K562 (cell line): ENCODE data around the gene CEND1. TPM values are rescaled to one million over a fixed set of nuclear protein-coding genes. Genes with fewer than 3 reads are reported as not detected.

Source experiments
- EP400 ChIP-seq: fragments of 450-650 bp; IDR thresholded peaks from 2 replicates; pipeline ENCODE4 v1.6.1; 2017; ENCODE audit warnings: antibody characterized with exemption, mild to moderate bottlenecking, moderate library complexity
- ERF ChIP-seq: fragments of 450-650 bp; formaldehyde crosslinking; IDR thresholded peaks from 2 replicates; pipeline ENCODE4 v1.4.0; 2020; ENCODE audit warnings: mild to moderate bottlenecking, mixed read lengths
- FOXP1 ChIP-seq: sonication (generic); formaldehyde crosslinking; IDR thresholded peaks from 2 replicates; pipeline ENCODE4 v1.8.0; 2022; ENCODE audit warnings: mild to moderate bottlenecking, missing genetic modification reagents
- MYBL2 ChIP-seq, 2 experiments: fragments of 450-650 bp in 1 of 2; sonication (generic) in 1 of 2; formaldehyde crosslinking in 1 of 2; IDR thresholded peaks; 2 replicates each; pipeline versions ENCODE4 v1.6.1 to v1.8.1; 2017 to 2022; ENCODE audit warnings: borderline replicate concordance in 1 of 2, inconsistent platforms in 1 of 2, low read depth in 1 of 2, mild to moderate bottlenecking in 1 of 2, missing genetic modification reagents in 1 of 2, moderate library complexity in 1 of 2
- NEUROD1 ChIP-seq: fragments of 150-350 bp; IDR thresholded peaks from 2 replicates; pipeline ENCODE4 v1.6.1; 2014; ENCODE audit warnings: borderline replicate concordance, low read length, low read depth; ENCODE audit not compliant: partially characterized antibody
- NFRKB ChIP-seq: fragments of 450-650 bp; IDR thresholded peaks from 2 replicates; pipeline ENCODE4 v1.6.1; 2016; ENCODE audit warnings: low read depth
- POLR2B ChIP-seq: fragments of 450-650 bp; IDR thresholded peaks from 2 replicates; pipeline ENCODE4 v1.6.1; 2018; ENCODE audit warnings: low read depth; ENCODE audit not compliant: partially characterized antibody
- RBM17 ChIP-seq: fragments of 200-400 bp; formaldehyde crosslinking; IDR thresholded peaks from 2 replicates; pipeline ENCODE4 v1.6.1; 2017; ENCODE audit warnings: low read depth, mild to moderate bottlenecking, low read length, borderline replicate concordance
- RBM34 ChIP-seq: fragments of 200-400 bp; formaldehyde crosslinking; IDR thresholded peaks from 2 replicates; pipeline ENCODE4 v1.6.1; 2018; ENCODE audit warnings: low read length, borderline replicate concordance; ENCODE audit not compliant: insufficient read depth
- SMAD1 ChIP-seq: fragments of 150-350 bp; IDR thresholded peaks from 2 replicates; pipeline ENCODE4 v1.6.1; 2014; ENCODE audit warnings: low read length, low read depth; ENCODE audit not compliant: partially characterized antibody
- ZC3H4 ChIP-seq: sonication (generic); formaldehyde crosslinking; IDR thresholded peaks from 2 replicates; pipeline ENCODE4 v1.9.0; 2021; ENCODE audit warnings: missing genetic modification reagents, borderline replicate concordance
- ZNF232 ChIP-seq: sonication (generic); formaldehyde crosslinking; IDR thresholded peaks from 2 replicates; pipeline ENCODE4 v1.8.0; 2022; ENCODE audit warnings: mild to moderate bottlenecking, missing genetic modification reagents
- ZNF324 ChIP-seq: fragments of 250-450 bp; sonication (Bioruptor Pico); IDR thresholded peaks from 2 replicates; pipeline ENCODE4 v1.4.0; 2020; ENCODE audit warnings: mild to moderate bottlenecking
- polyA plus RNA-seq, 8 experiments: library from polyadenylated mRNA; depleted of rRNA in 4 of 8; stranded (reverse) in 5 of 8; unstranded in 3 of 8; fragments of >200 nt; fragmentation: Nextera tagmentation in 2 of 8; fragmentation: Illumina TruSeq in 1 of 8; extraction: Ambion mirVana in 2 of 8; extraction: Trizol in 1 of 8; gene quantifications; 2 replicates each; pipeline versions ENCODE4 v1.2.1 to v1.2.3, GENCODE V29; 2011 to 2014; ENCODE audit warnings: inconsistent platforms in 1 of 8, missing spikeins in 1 of 8
- total RNA-seq, 7 experiments: library from RNA; depleted of rRNA in 6 of 7; stranded (reverse); fragments of >200 nt in 6 of 7; fragmentation: Illumina TruSeq in 2 of 7; extraction: Trizol in 2 of 7; gene quantifications; 2 replicates each; pipeline versions ENCODE4 v1.2.1 to v1.2.3, GENCODE V29; 2011 to 2021; ENCODE audit warnings: low replicate concordance in 1 of 7
- TF ChIP-seq, protein P1 (sequence below), 2 experiments: fragments of 450-650 bp; IDR thresholded peaks; 2 replicates each; pipeline ENCODE4 v1.6.1; 2018; ENCODE audit warnings: mild to moderate bottlenecking in 2 of 2, low read depth in 1 of 2; ENCODE audit not compliant: partially characterized antibody in 2 of 2
- TF ChIP-seq, protein P2 (sequence below): fragments of 450-650 bp; IDR thresholded peaks from 2 replicates; pipeline ENCODE4 v1.6.1; 2017; ENCODE audit warnings: antibody characterized with exemption, mild to moderate bottlenecking
- TF ChIP-seq, protein P3 (sequence below): fragments of 250-450 bp; sonication (Bioruptor Pico); IDR thresholded peaks from 2 replicates; pipeline ENCODE4 v1.8.0; 2022; ENCODE audit warnings: moderate library complexity, mild to moderate bottlenecking, inconsistent platforms
- TF ChIP-seq, protein P4 (sequence below): fragments of 450-650 bp; IDR thresholded peaks from 2 replicates; pipeline ENCODE4 v1.6.1; 2016; ENCODE audit warnings: antibody characterized with exemption

Gene CEND1
- total and polyA plus RNA-seq, 9 of the 15 experiments (the other 6 are each of a cell fraction or from before 2014, with no cell fraction given): 0.13 to 0.18 (median 0.16) TPM; not detected in 6

DNA sequence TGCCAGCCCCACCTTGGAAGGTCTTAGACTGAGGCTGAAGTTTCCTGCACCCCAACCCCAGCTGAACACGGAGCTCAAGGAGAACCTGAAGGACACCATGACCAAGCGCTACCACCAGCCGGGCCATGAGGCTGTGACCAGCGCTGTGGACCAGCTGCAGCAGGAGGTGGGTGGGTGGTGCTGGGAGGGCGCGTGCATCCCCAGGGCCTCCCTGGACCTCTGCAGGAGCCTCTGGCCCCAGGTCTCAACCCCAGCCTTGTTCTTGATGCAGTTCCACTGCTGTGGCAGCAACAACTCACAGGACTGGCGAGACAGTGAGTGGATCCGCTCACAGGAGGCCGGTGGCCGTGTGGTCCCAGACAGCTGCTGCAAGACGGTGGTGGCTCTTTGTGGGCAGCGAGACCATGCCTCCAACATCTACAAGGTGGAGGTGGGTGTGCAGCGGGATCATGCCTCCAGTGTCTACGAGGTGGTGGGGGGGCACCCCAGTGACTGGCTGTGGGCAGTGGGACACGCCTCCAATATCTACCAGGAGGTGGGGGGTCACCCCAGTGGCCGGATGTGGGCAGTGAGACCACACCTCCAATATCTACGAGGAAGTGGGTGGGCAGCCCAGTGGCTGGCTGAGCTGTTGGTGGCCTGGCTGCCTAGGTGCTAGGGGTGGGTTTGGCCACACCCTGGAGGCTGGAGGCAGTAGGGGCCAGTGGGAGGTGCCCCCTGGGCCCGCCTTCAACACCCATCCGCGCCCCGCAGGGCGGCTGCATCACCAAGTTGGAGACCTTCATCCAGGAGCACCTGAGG is 47.5 kb upstream of the CEND1 start (continued):
- TF ChIP-seq, protein P1, sequence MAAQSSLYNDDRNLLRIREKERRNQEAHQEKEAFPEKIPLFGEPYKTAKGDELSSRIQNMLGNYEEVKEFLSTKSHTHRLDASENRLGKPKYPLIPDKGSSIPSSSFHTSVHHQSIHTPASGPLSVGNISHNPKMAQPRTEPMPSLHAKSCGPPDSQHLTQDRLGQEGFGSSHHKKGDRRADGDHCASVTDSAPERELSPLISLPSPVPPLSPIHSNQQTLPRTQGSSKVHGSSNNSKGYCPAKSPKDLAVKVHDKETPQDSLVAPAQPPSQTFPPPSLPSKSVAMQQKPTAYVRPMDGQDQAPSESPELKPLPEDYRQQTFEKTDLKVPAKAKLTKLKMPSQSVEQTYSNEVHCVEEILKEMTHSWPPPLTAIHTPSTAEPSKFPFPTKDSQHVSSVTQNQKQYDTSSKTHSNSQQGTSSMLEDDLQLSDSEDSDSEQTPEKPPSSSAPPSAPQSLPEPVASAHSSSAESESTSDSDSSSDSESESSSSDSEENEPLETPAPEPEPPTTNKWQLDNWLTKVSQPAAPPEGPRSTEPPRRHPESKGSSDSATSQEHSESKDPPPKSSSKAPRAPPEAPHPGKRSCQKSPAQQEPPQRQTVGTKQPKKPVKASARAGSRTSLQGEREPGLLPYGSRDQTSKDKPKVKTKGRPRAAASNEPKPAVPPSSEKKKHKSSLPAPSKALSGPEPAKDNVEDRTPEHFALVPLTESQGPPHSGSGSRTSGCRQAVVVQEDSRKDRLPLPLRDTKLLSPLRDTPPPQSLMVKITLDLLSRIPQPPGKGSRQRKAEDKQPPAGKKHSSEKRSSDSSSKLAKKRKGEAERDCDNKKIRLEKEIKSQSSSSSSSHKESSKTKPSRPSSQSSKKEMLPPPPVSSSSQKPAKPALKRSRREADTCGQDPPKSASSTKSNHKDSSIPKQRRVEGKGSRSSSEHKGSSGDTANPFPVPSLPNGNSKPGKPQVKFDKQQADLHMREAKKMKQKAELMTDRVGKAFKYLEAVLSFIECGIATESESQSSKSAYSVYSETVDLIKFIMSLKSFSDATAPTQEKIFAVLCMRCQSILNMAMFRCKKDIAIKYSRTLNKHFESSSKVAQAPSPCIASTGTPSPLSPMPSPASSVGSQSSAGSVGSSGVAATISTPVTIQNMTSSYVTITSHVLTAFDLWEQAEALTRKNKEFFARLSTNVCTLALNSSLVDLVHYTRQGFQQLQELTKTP (IDR thresholded peaks at IDR 0.05; ENCODE audit: low read depth in 1 of 2, partially characterized antibody in 2 of 2): no peak
- no peak for TF ChIP-seq RBM17
- TF ChIP-seq NEUROD1: no peak
- no peak for TF ChIP-seq ZNF324 (CRISPR knock-in tag)
- TF ChIP-seq MYBL2 (IDR thresholded peaks at IDR 0.05; ENCODE audit: low read depth): no peak
- no peak for TF ChIP-seq MYBL2 (CRISPR knock-in tag; IDR thresholded peaks at IDR 0.05; ENCODE audit: borderline replicate concordance)
- TF ChIP-seq ZNF232 (CRISPR knock-in tag): no peak
- TF ChIP-seq POLR2B: peak; percentile 35
- no peak for TF ChIP-seq ZC3H4
- TF ChIP-seq, protein P2, sequence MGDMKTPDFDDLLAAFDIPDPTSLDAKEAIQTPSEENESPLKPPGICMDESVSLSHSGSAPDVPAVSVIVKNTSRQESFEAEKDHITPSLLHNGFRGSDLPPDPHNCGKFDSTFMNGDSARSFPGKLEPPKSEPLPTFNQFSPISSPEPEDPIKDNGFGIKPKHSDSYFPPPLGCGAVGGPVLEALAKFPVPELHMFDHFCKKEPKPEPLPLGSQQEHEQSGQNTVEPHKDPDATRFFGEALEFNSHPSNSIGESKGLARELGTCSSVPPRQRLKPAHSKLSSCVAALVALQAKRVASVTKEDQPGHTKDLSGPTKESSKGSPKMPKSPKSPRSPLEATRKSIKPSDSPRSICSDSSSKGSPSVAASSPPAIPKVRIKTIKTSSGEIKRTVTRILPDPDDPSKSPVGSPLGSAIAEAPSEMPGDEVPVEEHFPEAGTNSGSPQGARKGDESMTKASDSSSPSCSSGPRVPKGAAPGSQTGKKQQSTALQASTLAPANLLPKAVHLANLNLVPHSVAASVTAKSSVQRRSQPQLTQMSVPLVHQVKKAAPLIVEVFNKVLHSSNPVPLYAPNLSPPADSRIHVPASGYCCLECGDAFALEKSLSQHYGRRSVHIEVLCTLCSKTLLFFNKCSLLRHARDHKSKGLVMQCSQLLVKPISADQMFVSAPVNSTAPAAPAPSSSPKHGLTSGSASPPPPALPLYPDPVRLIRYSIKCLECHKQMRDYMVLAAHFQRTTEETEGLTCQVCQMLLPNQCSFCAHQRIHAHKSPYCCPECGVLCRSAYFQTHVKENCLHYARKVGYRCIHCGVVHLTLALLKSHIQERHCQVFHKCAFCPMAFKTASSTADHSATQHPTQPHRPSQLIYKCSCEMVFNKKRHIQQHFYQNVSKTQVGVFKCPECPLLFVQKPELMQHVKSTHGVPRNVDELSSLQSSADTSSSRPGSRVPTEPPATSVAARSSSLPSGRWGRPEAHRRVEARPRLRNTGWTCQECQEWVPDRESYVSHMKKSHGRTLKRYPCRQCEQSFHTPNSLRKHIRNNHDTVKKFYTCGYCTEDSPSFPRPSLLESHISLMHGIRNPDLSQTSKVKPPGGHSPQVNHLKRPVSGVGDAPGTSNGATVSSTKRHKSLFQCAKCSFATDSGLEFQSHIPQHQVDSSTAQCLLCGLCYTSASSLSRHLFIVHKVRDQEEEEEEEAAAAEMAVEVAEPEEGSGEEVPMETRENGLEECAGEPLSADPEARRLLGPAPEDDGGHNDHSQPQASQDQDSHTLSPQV: no peak
- TF ChIP-seq, protein P3, sequence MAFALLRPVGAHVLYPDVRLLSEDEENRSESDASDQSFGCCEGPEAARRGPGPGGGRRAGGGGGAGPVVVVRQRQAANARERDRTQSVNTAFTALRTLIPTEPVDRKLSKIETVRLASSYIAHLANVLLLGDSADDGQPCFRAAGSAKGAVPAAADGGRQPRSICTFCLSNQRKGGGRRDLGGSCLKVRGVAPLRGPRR (CRISPR knock-in tag): no peak
- no peak for TF ChIP-seq EP400
- TF ChIP-seq, protein P4, sequence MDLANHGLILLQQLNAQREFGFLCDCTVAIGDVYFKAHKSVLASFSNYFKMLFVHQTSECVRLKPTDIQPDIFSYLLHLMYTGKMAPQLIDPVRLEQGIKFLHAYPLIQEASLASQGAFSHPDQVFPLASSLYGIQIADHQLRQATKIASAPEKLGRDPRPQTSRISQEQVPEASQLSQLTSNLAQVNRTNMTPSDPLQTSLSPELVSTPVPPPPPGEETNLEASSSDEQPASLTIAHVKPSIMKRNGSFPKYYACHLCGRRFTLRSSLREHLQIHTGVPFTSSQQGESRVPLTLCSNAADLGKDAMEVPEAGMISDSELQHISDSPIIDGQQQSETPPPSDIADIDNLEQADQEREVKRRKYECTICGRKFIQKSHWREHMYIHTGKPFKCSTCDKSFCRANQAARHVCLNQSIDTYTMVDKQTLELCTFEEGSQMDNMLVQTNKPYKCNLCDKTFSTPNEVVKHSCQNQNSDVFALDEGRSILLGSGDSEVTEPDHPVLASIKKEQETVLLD: no peak
- TF ChIP-seq RBM34: no peak
- no peak for TF ChIP-seq FOXP1 (CRISPR knock-in tag)
- no peak for TF ChIP-seq SMAD1
- no peak; the same call in 1 of the 2 replicates for TF ChIP-seq ERF
- TF ChIP-seq NFRKB: no peak
